Head of caudate nucleus (tissue), 42 donors: ENCODE results near the gene KCMF1.
A peak's percentile ranks its signal among the peaks of the same experiment; 100 is the strongest.
"Not testable (repeated sequence)": the region's sequence is repeated elsewhere in the genome, so short reads cannot be mapped to it uniquely, and the experiment has no call there.

ENCODE experiments used
- DNase-seq, 42 donors: peaks; one replicate each; pipeline versions ENCODE4 v3.0.0 to v3.0.0-alpha.2; 2020 to 2021; ENCODE audit warnings: mixed read lengths in 7 of 42
- intact Hi-C: fragments of 100-400 bp; cut with DNase I; formaldehyde crosslinking; loops from one replicate; pipeline ENCODE4 v1.15.0; 2022

The KCMF1 gene

DNA sequence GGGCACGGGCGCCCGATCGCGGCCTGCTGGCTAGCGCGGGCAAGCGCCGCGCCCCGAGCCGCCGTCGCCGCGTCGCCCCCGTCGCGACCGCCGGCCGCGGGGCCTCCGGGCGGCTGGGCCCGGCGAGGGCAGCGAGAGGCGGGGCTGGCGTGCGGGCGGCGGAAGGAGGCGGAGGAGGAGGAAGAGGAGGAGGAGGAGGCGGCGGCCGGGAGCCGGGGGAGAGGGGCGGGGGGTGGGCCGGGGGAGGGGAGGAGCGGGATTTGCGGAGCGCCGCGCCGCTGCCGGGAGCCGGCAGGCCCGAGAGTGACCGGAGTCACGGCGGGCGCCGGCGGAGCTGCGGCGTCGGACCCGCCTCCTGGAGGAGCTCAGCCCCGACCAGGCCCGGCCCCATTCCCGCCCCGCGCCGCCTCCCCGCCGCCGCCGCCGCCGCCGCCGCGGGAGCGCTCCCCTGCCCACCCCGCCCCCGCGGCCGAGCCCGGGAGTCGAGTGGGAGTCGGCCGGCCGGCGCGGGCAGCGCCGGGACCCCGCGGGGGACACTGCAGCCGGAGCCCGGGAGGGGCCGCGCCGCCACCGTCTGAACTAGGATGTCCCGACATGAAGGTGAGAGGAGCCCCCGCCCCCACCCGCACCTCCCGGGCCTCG lies at the start of gene KCMF1:
Gene KCMF1, plus strand, starts transcription at position 294 of the 642 bp plus-strand sequence. Its CDS starts 291 bp downstream, at position 585.
- intact Hi-C loops, result no loop called here
- DNase-seq, result peak in 40 of 42 donors; percentile 12 to 91 (median 80)

DNA sequence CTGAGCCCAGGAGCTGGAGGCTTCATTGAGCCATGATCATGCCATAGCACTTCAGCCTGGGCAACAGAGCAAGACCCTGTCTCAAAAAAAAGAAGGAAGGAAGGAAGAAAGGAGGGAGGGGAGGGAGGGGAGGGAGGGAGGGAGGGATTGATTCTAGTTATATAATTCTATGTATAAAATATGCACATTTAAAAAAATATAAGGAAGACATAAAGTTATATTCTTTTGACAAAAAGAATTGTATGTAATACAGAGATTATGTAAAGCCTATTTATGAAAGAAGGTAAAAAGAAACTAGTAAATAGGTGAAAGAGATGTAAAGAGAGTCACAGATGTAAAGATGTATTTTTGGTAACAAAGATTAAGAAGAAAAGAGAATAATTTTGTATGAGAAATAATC lies 48.0 kb upstream of the KCMF1 start:
- intact Hi-C loops, result no loop called here
- DNase-seq, result no peak

DNA sequence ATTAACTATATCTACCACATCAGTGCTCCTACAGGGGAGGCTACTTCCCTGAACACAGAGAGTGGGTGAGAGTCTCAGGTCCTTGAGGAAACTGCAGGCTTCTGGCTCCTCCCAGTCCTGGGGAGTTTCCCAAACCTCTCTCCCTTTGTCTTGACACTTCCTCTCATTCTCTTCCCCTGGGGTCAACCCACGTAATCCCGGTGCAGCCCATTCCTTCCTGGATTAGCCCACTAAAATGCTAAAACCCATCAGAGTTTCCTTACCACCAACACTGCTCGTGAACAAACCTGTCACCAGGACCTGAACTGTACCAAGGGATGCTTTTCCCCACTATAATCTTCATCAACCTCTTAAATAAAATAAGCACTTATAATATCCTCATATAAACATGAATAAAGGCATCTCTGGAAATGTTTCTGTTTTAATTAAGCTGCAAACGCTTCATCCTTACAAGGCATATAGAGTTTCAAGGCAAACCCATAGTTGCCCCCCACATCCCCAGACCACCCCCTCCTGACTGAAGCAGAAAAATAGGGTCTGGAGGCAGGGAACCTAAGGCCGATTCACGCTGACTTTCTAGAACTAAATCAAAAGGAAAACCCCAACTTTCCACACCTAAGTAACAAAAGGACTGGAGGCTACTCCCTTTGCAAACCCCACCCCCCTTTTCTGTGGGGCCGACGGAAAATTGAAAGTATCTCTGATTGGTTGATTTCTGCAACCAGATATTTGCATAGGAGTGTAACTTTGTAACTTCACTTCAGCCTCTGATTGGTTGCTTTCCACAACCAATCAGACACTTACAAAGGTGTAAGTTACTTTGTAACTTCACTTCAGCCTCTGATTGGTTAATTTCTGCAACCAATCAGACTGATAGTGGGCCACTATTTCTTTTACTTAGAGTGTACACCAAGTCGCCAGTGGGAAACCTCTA lies 46.5 kb upstream of the KCMF1 start:
- DNase-seq, result peak in 5 of 42 donors; percentile 17 to 46 (median 37)
- intact Hi-C loops, result loop anchor here (5.0 kb wide), 1 partner anchor 373 kb away; no protein-coding TSS in a partner anchor

DNA sequence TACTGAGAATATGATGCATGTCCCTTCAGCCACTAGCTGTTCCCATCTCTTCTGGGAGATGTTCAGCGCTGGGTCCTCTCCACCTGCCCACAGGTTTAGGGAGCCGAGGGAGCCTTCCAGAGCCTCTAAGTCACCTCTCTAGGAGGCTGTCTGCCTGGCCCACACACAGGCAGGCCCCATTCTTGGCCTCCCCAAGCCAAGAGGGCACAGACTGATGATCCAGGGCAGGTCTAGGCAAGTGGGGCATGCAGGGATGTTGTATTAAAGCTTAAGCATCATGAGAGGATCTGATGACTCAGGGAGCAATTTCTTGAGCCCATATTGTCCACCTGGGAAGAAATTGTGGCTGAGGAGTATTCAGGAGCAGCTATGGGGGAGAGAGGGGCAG lies 45.6 kb upstream of the KCMF1 start:
- intact Hi-C loops, result loop anchor here (5.0 kb wide), 1 partner anchor 372 kb away; no protein-coding TSS in a partner anchor
- no peak for DNase-seq

DNA sequence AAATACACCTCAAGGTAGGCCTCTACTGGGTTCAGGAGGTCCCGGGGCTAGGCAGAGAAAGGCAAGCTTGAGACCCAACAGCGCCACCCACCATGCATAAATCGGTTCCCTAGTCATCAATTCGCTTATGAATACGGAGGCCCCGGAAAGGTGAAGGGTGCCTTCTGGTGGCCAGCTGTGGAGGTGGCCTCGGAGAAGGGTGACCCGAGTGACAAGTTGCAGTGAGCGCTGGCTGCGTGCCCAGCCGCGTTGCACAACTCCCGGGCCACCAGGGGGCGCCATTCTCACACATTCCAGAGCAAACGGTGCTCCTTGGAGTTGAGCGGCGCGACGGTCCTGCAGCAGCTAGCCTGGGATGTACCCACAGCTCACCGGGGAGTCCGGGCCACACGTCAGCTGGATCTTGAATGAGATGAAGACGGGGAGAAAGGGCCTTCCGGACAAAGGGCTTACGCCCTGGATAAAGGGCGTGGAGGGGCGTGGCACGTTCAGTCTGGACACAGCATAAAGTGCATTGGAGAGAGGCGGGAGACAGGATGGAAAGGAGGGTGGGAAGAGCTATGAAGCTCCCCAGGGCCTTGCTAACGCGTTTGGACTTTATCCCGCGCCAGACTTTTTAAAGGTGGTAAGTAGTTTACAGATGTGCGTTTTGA lies 45.1 kb upstream of the KCMF1 start:
- peak; percentile 91 to 99 (median 96) for DNase-seq

DNA sequence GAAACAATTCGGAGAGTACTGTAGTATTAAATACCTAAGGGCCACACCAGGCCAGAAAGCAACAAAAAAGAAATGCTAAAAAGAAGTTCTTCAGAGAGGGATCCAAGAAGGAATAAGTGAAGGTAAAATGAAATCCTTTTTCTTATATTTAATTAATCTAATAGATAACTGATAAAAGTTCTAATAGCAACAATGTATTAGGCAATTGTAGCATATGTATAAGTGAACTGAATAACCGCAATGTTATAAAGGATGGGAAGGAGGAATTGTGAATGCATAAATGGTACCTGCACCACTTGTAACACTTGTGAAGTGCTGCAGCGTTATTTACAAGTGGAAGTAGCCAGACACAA lies 43.7 kb upstream of the KCMF1 start:
- intact Hi-C loops, result loop anchor here (5.0 kb wide), 1 partner anchor 370 kb away; no protein-coding TSS in a partner anchor

More for the DNA sequence above, 45.1 kb upstream of the KCMF1 start:
- intact Hi-C loops, result loop anchor here (5.0 kb wide), 1 partner anchor 371 kb away; no protein-coding TSS in a partner anchor

DNA sequence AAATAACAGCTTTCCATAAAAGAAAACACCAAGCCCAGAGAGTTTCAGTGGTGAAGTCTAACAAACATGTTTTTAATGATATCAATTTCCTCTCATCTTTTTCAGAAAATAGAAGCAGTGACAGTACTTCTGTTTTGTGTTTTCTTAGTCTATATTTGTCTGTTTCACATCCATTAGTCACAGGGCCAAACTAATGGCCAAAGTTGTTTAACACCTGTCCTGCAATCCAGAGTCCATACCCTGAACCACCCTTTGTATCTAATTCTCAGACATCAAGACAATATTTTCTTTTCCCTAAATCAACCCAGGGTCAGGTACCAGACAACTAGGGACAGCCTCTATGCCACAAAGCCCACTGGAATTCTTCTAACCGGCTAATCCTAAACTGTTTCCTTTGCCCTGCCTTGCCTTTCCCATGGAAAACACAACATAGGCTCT lies 39.6 kb upstream of the KCMF1 start:
- intact Hi-C loops, result no loop called here
- no peak for DNase-seq

More for the DNA sequence above, 43.7 kb upstream of the KCMF1 start:
- DNase-seq, result no peak

DNA sequence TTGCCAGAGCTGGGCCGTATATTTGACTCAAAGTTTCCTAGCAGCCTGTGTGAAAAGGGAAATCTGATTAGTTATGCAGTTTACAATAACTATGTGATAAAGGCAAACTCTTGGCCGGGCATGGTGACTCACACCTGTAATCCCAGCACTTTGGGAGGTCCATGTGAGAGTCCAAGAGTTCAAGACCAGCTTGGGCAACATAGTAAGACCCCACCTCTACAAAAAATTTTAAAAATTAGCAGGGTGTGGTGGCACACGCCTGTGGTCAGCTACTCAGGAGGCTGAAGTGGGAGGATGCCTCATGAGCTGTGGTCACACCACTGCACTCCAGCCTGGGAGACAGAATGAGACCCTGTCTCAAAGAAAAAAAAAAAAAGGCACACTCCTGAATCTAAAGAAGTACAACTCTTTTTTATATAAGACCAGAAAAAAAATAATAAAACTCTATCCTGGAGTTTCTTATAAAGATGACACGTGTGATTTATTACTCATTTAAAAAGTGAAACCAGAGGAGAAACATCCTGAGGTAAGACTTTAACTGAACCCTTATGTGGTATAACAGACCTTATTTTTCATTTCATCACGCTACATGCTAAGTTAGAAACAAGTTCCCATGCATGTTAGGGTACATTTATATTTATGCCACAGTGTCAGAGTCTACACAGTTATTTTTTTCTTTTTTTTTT lies 32.6 kb upstream of the KCMF1 start:
- DNase-seq, result no peak
- intact Hi-C loops, result no loop called here

DNA sequence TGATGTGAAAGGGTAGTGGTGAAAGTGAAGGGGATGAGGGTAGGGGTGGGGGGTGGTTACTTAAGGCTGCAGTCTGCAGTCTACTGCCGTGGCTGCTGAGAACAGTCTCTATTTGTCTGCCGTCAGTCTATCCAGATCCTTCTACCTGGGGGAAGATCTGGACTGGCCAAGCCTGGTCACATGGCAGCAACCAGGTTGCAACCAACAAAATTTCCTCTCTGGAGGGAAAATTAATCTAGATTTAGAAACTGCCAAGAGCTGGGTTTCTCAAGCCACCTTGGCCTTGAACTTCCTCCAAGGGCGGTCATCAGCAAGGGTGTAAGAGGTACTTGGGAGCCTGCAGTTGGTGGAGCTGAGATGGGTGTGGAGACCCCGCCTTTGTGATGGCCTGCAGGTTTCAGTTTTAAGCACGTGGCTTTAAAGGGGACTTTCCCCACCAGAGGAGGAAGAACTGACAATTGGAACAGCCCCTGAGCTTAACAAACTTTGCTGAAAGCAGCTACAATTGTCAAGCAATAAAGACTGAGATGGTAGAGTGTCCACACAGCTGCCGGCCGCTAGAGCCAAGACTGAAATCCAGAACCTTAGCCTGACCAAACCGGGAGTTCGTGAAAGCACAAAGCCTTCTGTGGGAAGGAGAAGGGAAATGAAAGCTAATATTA lies 31.4 kb upstream of the KCMF1 start:
- intact Hi-C loops, result no loop called here
- no peak for DNase-seq

DNA sequence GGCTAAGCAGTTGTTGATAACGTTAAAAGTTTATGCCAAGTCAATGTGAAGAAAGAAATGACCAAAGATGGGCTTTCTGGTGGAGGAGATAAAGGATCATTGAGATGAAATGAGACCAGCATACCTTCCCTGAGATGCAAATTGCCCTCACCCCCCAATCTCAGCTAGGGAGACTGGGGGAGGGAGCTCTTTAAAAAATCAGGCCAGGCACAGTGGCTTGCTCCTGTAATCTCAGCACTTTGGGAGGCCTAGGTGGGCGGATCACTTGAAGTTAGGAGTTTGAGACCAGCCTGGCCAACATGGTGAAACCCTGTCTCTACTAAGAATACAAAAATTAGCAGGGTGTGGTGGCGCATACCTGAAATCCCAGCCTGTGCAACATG lies 30.9 kb upstream of the KCMF1 start:
- intact Hi-C loops, result no loop called here

DNA sequence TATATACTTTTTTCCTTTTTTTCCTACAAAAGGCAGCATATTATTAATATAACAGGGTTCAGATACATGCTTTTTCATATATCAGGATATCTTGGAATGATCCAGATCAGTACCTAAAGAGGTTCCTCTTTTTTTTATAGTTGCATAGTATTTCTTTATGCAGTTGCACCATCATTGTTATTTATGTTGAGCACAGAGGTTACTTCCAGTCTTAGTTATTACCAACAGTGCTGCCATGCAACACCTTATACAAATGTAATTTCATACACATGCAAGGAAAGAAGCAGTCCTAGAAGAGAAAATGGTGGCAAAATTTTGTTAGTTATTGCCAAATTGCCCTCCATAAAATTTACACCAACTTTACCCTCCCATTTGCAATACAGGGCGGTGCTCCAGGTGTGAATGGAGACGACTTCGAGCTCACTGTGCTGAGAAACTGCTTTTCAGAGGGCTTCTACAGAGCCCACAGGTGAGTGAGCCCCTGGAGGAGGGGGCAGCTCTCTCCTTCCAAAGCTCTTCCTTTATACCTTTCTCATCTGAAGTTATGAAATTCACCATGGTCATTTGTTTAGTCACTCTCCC lies 30.0 kb upstream of the KCMF1 start:
- DNase-seq, result no peak

More for the DNA sequence above, 30.9 kb upstream of the KCMF1 start:
- DNase-seq, result no peak

DNA sequence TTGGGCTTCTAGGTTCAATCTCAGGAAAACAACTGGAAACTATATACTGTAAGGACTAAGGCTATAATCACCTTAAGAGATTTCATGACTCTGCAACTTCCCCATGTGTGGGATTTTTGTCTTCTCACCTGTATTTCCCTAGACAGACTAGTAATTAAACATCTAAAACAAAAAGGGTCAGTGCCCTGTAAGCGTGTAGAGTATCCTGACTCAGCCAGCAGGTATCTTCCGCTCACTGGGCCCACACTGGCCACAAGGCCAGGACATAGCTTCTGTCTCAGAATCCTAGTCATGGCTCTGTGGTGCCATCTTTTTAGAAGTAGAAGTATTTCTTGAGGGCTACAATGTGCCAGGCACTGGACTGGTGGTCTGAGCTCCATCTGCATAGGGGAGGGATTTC lies 28.8 kb upstream of the KCMF1 start:
- no peak for DNase-seq
- intact Hi-C loops, result no loop called here

More for the DNA sequence above, 30.0 kb upstream of the KCMF1 start:
- intact Hi-C loops, result no loop called here

DNA sequence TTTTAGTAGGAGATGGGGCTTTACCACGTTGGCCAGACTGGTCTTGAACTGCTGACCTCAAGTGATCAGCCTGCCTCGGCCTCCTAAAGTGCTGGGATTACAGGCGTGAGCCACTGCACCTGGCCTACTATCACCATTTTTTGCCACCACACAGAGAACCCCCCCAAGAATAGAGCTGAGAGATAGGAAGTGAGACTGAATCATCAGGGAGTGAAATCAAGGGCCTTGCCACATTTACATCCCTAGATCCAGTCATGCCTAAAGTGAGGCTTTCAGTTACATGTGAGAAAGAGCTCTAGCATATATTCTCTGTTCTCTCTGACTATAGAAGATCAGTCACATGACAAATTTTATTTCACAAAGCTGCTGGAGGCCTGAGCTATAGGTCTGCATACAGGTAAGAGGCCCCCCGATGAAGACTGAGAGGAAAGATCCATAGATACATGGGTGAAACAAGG lies 28.0 kb upstream of the KCMF1 start:
- intact Hi-C loops, result no loop called here
- no peak for DNase-seq

DNA sequence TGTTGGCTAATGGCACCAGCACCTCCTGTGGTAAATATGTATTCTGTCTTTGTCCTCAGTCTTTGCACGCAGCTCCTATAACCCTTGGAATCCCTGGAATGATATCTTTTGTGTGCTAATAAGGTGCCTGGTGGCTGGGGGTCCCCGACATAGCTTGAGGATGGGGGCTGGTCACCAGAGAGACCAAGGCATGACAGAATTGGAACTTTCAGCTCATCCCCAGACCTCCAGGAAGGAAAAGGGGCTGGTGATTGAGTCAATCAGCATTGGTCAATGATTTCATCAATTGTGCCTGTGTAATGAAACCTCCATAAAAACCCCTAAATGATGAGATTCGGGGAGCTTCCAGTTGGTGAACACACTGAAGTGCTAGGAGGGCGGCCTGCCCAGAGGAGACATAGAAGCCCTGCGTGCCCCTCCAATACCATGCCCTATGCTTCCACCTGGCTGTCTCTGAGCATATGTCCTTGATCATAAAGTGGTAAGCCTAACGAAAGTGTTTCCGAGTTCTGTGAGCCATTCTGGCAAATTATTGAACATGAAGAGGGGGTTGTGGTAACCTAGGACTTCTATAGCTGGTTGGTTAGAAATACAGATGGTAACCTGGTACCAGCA lies 26.6 kb upstream of the KCMF1 start:
- DNase-seq, result no peak
- intact Hi-C loops, result no loop called here

DNA sequence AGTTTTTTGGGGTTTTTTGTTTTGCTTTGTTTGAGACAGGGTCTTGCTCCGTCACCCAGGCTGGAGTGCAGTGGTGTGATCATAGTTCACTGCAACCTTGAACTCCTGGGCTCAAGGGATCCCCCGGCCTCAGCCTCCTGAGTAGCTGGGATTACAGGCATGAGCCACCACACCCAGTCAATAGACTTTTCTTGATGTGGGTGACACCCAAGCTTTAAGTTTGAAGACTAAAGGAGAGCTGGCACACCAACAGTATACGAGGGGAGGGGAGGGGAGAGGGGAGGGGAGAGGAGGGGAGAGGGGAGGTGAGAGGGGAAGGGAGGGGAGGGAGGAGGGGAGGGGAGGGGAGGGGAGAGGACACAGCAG lies 25.1 kb upstream of the KCMF1 start:
- DNase-seq, intact Hi-C loops: not testable (repeated sequence)

DNA sequence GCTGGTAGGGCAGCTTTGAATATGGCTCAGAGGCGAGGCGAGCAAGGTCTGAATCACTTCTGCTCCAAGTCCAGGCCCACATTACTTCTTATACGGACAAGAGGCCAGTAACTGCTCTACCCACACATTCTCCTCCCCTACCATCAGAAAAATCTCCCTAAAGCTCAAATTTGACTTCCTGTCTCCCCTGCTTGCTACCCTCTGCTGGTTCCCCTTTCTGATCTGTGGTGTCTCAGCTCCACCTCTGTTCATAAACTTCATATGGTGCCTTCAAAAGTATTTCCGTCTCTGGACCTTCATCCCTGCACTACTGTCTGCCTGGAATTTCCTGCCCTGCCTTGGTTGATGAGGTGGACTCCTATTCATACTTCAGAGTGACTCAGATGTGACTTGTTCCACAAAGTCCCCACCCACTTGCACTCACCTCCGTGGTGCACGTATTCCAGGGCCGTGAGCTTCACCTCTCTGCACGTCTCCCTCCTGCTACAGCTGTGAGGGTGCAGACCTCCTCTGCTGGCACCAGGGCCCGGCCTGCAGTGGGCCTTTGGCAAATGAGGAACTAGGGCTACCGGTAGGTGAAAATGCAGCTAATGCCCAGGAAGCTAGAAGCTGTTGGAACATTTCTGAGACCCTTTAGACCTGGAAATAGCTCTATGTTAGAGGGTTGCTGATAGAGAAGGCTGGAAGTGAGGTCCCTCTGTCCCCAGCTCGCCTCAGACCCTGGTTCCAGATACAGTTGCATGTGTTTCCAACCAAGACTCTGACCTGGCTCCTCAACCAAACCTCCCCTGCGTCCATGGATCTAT lies 24.6 kb upstream of the KCMF1 start:
- DNase-seq, result peak in 24 of 42 donors; percentile 13 to 69 (median 32)
- intact Hi-C loops, result no loop called here
